SU-DHL-6 (cell line): ENCODE results near the gene FGF1.

ENCODE experiments used
- H2AFZ ChIP-seq: fragments of 200-600 bp; sonication (generic); 2 replicates; pipeline ENCODE4 v1.6.1; 2014; ENCODE audit warnings: low read depth, mild to moderate bottlenecking, moderate library complexity, mixed read lengths, antibody characterized with exemption, low read length; ENCODE audit not compliant: severe bottlenecking
- H3F3A ChIP-seq: fragments of 200-600 bp; shearing (Covaris generic); 2 replicates; pipeline ENCODE4 v1.6.0; 2016; ENCODE audit warnings: antibody characterized with exemption, mild to moderate bottlenecking; ENCODE audit not compliant: insufficient read depth
- H3K27ac ChIP-seq: fragments of 200-600 bp; sonication (generic); 2 replicates; pipeline ENCODE4 v1.5.1; 2016; ENCODE audit warnings: low read depth, mild to moderate bottlenecking, low read length, moderate library complexity, mixed read lengths
- H3K27me3 ChIP-seq: fragments of 200-600 bp; sonication (generic), shearing (Covaris generic); 2 replicates; pipeline ENCODE4 v1.6.0; 2014; ENCODE audit warnings: mild to moderate bottlenecking, low read length
- H3K36me3 ChIP-seq: fragments of 200-600 bp; sonication (generic); 2 replicates; pipeline ENCODE4 v1.6.1; 2014; ENCODE audit warnings: mild to moderate bottlenecking, low read length, mixed read lengths
- H3K4me2 ChIP-seq: fragments of 300-600, 200-600 bp; shearing (Covaris generic), sonication (generic); 2 replicates; pipeline ENCODE4 v1.6.0; 2014; ENCODE audit warnings: low read length, low read depth, mild to moderate bottlenecking; ENCODE audit not compliant: poor library complexity, severe bottlenecking
- H3K4me3 ChIP-seq: fragments of 200-600 bp; sonication (generic); 2 replicates; pipeline ENCODE4 v1.5.1; 2014; ENCODE audit warnings: antibody characterized with exemption, low read length, mild to moderate bottlenecking, mixed read lengths; ENCODE audit not compliant: insufficient read depth, poor library complexity, severe bottlenecking
- H3K79me2 ChIP-seq: fragments of 200-600 bp; sonication (generic); 2 replicates; pipeline ENCODE4 v1.6.1; 2014; ENCODE audit warnings: mild to moderate bottlenecking, low read length, moderate library complexity; ENCODE audit not compliant: insufficient read depth
- H3K9ac ChIP-seq: fragments of 200-600 bp; sonication (generic); 2 replicates; pipeline ENCODE4 v1.7.0; 2014; ENCODE audit warnings: mild to moderate bottlenecking, low read length
- H3K9me2 ChIP-seq: fragments of 200-600 bp; sonication (generic); replicated peaks from 2 replicates; pipeline ENCODE4 v1.6.1; 2014; ENCODE audit warnings: low read length; ENCODE audit not compliant: insufficient read depth
- H3K9me3 ChIP-seq: fragments of 200-600 bp; sonication (generic); 2 replicates; pipeline ENCODE4 v1.6.1; 2014; ENCODE audit warnings: low read length, mixed read lengths; ENCODE audit not compliant: insufficient read depth
- H4K20me1 ChIP-seq: fragments of 200-600 bp; sonication (generic); 2 replicates; pipeline ENCODE4 v1.6.1; 2014; ENCODE audit warnings: low read depth, mild to moderate bottlenecking, antibody characterized with exemption, low read length, moderate library complexity, mixed read lengths
- CTCF ChIP-seq: fragments of 200-600 bp; sonication (generic); IDR thresholded peaks from one replicate; pipeline ENCODE4 v1.5.1; 2017; ENCODE audit warnings: antibody characterized with exemption, mild to moderate bottlenecking, low read length, moderate library complexity; ENCODE audit not compliant: insufficient read depth, poor library complexity, severe bottlenecking
- EZH2phosphoT487 ChIP-seq: fragments of 200-600 bp; sonication (generic), shearing (Covaris generic); conservative IDR thresholded peaks from 2 replicates; pipeline ENCODE4 v1.6.1; 2018; ENCODE audit warnings: mild to moderate bottlenecking, antibody characterized with exemption, low read length, moderate library complexity, mixed read lengths

Gene FGF1

DNA sequence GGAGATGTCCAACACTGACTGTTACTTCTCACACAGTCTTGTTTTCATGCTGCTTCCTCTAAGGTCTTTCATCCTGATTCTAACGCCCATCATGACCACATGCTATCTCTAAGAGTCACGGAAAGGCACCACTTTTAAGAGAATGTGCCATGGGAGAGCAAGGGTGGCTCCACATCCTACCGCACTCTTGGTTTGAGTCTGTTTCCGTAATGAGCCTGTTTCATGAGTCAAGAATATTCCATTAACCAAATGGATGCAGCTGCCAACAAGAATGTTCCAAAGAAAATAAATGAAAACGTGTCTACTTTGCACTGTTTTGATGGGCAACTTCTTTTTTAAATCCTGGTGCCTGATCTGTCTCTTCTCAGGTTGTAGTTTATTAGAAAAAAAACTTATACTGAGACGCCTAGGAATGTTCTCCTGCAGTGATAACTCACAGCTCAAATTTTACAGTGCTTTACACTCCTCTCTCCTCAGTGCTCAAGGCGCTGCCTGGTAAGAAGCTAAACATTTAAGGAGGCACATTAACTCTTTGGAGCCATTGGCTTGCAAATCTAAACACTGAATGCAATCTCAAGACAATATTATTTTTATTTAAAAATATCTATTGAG, 124.3 kb downstream of the FGF1 start:
- H3K9me3 ChIP-seq, result no peaks in the 10 kb centered on the region
- H4K20me1 ChIP-seq, result no peaks in the 10 kb centered on the region
- H3K9ac ChIP-seq, result no peak overlapping the region
- no peak overlapping the region for H3K4me2 ChIP-seq
- TF ChIP-seq EZH2phosphoT487 (no peak), CTCF (no peak)
- H3K9me2 ChIP-seq, result no peaks in the 10 kb centered on the region
- no peaks in the 10 kb centered on the region for H3K36me3 ChIP-seq
- H2AFZ ChIP-seq, result no peak overlapping the region
- H3K79me2 ChIP-seq, result no peaks in the 10 kb centered on the region
- H3F3A ChIP-seq, result no peaks in the 10 kb centered on the region
- no peaks in the 10 kb centered on the region for H3K27me3 ChIP-seq
- H3K27ac ChIP-seq, result no peak overlapping the region
- no peak overlapping the region for H3K4me3 ChIP-seq

DNA sequence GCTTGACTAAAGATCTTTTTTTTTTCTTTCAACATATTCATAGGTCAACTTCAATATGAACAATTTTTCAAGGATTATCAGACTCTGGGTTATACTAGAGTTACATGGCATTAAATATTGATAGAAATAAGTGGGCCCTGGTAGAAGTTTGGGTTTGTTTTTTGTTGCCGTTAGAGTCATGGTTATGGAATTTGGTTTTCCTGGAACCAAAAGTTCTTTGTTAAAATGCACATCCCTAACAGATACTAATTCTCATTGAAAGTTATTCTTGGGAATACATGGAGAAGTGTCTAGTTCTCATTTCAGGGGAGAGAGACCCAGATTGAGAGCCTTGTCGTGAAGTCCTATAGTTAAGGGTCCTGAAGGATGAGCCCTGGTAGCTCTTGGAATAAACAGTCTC, 124.9 kb downstream of the FGF1 start:
- Histone ChIP-seq H3F3A (no peaks in the 10 kb centered on the region), H3K9ac (no peak overlapping the region), H2AFZ (no peak overlapping the region), H3K4me2 (no peak overlapping the region), H3K9me3 (no peaks in the 10 kb centered on the region), H3K79me2 (no peaks in the 10 kb centered on the region), H3K4me3 (no peak overlapping the region), H3K27ac (no peak overlapping the region), H3K27me3 (no peaks in the 10 kb centered on the region), H3K36me3 (no peaks in the 10 kb centered on the region), H3K9me2 (no peaks in the 10 kb centered on the region), H4K20me1 (no peaks in the 10 kb centered on the region)
- TF ChIP-seq EZH2phosphoT487 (no peak), CTCF (no peak)

GRCh38 chr5:142552107-142552506, 133.8 kb downstream of the FGF1 start:
- no peak for TF ChIP-seq EZH2phosphoT487
- TF ChIP-seq CTCF, result no peak
- H3K9me2 ChIP-seq, result no peaks in the 10 kb centered on the region
- no peaks in the 10 kb centered on the region for H3K9me3 ChIP-seq
- no peak overlapping the region for H3K4me3 ChIP-seq
- H3K79me2 ChIP-seq, result no peaks in the 10 kb centered on the region
- no peak overlapping the region for H2AFZ ChIP-seq
- H3K27ac ChIP-seq, result no peak overlapping the region
- no peaks in the 10 kb centered on the region for H4K20me1 ChIP-seq
- H3K27me3 ChIP-seq, result no peaks in the 10 kb centered on the region
- no peak overlapping the region for H3K4me2 ChIP-seq
- no peaks in the 10 kb centered on the region for H3F3A ChIP-seq
- H3K36me3 ChIP-seq, result no peaks in the 10 kb centered on the region
- no peak overlapping the region for H3K9ac ChIP-seq
